Fibroblast of villous mesenchyme (primary cell): ENCODE results near the gene PCID2. TPM values are rescaled to one million over a fixed set of nuclear protein-coding genes. Genes with fewer than 3 reads are reported as not detected.

ENCODE experiments used
- DNase-seq: peaks from one replicate; pipeline ENCODE4 v3.0.0-alpha.2; 2010; ENCODE audit warnings: low read depth
- H3K4me3 ChIP-seq: 2 replicates; pipeline ENCODE4 v1.5.1; 2011; ENCODE audit warnings: low read depth, mild to moderate bottlenecking, low read length
- total RNA-seq: library from RNA; depleted of rRNA; stranded (reverse); fragments of >200 nt; gene quantifications from 2 replicates; pipeline ENCODE4 v1.2.3, GENCODE V29; 2012
- TF ChIP-seq, protein P1 (sequence below): IDR thresholded peaks from 2 replicates; pipeline ENCODE4 v1.5.1; 2012; ENCODE audit warnings: low read depth, mild to moderate bottlenecking, low read length; ENCODE audit not compliant: insufficient read depth

Gene PCID2
- total RNA-seq, 1 donor = 83.8 TPM

DNA sequence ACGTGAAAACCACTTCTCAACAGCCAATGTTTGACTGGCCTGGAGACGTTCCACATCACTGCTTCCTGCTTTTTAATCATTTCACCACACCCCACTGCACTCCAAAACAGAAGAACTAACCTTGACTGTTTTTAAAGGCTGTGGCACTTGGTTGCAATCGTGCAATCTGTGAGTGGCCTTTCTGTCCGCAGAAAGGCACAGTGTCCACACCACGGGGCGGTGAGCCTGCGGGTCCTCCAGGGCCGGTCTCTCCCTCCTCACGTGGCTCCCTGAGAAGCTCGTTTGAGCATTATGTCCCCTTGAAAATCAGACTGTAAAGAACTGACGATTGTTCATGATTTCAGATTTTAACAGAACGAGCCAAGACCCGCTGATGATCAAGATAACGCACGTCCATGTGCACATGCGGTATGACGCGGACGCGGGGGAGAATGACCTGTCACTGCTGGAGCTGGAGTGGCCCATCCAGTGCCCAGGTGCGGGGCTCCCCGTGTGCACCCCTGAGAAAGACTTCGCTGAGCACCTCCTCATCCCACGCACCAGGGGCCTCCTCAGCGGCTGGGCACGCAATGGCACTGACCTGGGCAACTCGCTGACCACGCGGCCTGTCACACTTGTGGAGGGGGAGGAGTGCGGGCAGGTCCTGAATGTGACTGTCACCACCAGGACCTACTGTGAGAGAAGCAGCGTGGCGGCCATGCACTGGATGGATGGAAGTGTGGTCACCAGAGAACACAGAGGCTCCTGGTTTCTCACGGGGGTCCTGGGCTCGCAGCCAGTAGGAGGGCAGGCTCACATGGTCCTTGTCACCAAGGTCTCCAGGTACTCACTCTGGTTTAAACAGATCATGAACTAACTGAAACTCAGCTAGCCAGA lies 37.0 kb downstream of the PCID2 start:
- DNase-seq = no peak
- no peak overlapping the region for H3K4me3 ChIP-seq
- TF ChIP-seq, protein P1, sequence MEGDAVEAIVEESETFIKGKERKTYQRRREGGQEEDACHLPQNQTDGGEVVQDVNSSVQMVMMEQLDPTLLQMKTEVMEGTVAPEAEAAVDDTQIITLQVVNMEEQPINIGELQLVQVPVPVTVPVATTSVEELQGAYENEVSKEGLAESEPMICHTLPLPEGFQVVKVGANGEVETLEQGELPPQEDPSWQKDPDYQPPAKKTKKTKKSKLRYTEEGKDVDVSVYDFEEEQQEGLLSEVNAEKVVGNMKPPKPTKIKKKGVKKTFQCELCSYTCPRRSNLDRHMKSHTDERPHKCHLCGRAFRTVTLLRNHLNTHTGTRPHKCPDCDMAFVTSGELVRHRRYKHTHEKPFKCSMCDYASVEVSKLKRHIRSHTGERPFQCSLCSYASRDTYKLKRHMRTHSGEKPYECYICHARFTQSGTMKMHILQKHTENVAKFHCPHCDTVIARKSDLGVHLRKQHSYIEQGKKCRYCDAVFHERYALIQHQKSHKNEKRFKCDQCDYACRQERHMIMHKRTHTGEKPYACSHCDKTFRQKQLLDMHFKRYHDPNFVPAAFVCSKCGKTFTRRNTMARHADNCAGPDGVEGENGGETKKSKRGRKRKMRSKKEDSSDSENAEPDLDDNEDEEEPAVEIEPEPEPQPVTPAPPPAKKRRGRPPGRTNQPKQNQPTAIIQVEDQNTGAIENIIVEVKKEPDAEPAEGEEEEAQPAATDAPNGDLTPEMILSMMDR = no peak

DNA sequence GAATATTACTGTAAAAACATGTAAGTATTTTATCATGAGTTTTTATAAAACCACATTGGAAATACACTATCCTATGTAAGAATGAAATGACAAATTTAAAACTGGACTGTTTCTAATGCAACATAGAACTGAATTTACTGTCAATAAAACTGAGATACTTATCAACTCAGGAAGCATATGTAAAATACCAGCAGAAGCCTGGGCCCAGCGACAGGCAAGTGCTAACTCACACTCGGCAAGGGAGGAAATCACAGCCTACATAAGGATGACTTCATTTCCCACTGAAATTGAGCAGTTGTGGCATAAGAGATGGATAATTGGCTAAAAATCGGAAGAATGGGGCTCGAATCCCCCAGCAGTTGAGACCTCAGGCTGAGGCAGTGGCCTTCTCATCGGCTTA lies 38.0 kb downstream of the PCID2 start:
- no peak for DNase-seq
- TF ChIP-seq, protein P1 = no peak
- no peak overlapping the region for H3K4me3 ChIP-seq

DNA sequence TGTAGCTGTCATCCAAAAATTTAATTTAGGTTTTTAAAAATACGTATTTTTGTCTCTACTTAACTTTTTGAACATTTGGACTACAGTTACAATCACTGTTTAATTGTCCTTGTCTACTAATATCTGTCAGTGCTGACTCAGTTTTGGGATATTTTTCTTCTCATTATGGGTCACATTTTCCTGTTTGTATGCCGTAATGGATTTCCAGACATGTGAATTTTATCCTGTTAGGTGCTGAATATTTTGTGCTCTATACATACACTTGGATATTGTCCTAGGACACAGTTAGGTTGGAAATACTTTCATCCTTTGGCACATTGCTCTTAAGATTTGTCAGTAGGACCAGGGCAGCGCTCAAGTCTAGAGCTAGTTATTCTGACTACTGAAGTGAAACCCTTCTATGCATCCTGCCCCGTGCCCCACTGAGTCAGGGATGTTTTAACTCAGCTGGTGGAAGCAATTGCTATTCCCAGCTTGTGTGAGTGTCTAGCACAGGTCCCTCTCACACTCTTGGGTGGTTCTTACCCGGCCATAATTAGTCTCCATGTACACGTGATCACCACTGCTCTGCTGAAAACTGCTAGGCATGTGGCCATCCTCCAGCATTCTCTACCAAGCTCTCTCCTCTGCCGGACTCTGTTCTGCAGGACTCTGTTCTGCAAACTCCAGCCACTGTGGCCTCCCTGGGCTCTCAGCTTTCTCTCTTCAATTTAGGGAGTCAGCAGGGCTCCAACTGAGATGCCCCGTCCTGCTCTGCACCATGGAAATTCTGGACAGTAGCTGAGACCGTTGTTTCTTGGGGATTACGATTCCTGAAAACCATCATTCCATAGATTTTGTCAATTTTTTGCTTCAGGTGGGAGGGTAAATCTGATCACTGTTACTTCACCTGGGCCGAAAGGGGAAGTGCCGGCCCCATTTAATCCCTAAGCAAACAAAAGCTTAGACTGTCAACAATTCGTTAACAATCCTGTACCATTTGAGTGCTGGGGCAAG lies 38.9 kb downstream of the PCID2 start:
- H3K4me3 ChIP-seq = no peak overlapping the region
- TF ChIP-seq, protein P1 = no peak
- DNase-seq = no peak

DNA sequence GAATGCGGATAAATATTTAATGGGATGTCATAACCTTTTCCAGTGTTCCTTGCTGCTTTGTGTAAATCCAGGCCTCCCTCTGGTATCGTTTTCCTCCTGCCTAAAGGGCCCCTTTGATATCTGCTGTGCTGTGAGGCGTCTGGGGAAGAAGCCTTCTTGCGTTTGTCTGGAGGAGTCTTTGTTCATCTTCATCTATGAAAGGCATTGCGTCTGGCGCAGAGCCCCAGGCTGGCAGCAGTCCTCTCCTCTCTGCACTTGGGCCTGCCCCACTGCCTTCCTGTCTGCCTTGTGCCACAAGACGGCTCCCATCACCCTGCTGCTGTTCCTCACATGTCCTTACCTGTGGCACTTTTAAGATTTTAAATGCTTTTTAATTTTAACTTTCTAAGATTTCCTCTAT lies 40.3 kb downstream of the PCID2 start:
- TF ChIP-seq, protein P1 = no peak
- DNase-seq = no peak
- H3K4me3 ChIP-seq = no peak overlapping the region

DNA sequence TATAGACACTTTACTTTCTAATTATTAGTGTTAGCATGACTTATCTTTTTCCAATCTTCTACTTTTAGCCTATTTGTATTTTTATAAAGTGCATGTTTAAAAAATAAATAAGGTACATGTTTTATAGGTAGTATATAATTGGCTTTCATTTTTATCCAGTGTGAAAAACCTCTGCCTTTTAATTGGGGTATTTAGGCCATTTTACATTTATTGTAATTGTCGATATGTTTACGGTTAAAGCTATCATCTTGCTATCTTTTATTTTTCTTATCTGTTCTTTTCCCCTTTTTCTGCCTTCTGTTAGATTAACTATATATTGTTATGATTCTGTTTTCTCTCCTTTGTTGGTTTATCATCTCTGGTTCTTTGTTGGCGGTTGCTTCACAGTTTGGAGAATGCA lies 40.9 kb downstream of the PCID2 start:
- TF ChIP-seq, protein P1 = no peak

DNA sequence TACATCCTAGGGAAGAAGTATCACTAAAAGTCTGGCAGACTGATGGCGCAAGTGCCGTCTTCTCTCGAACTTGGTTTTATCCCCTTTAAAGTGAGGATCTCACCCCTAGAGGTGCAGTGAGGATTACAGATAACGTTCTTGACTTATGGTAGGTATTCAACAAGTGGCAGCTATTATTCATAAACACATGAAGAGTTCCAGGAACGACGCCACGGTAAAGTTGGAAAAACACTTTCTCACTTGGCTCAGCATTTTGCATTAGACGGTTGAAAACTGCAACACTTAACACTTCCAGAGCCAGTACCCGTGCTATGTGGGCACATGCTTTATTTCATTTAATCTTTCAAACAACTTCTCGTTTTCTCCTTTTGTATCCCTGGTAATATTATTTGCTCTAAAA lies 41.3 kb downstream of the PCID2 start:
- no peak for DNase-seq
- TF ChIP-seq, protein P1 = no peak
- no peak overlapping the region for H3K4me3 ChIP-seq

More for the DNA sequence above, 40.9 kb downstream of the PCID2 start:
- DNase-seq = no peak
- no peak overlapping the region for H3K4me3 ChIP-seq
